NB4 (cell line): Measurements from ENCODE around the gene ARHGAP26.

ENCODE experiments used
- CTCF ChIP-seq: IDR thresholded peaks from one replicate; pipeline ENCODE4 v1.5.1; 2012; ENCODE audit warnings: low read depth, low read length
- MAX ChIP-seq: IDR thresholded peaks from 2 replicates; pipeline ENCODE4 v1.6.1; 2011; ENCODE audit warnings: low read depth, low read length
- MYC ChIP-seq: IDR thresholded peaks from 2 replicates; pipeline ENCODE4 v1.6.1; 2011; ENCODE audit warnings: low read depth, low read length
- POLR2A ChIP-seq: IDR thresholded peaks from 2 replicates; pipeline ENCODE4 v1.6.1; 2011; ENCODE audit warnings: mild to moderate bottlenecking; ENCODE audit not compliant: insufficient read length; ENCODE audit errors: extremely low read depth

GRCh38 chr5:143247134-143247815 is 477.1 kb downstream of the ARHGAP26 start:
- no peak for TF ChIP-seq CTCF
- no peak for TF ChIP-seq MYC
- no peak for TF ChIP-seq MAX
- no peak for TF ChIP-seq POLR2A
